Renal pelvis (tissue), 4 donors: ENCODE results near the gene MAPRE3. TPM values are rescaled to one million over a fixed set of nuclear protein-coding genes. Genes with fewer than 3 reads are reported as not detected.

Experiments used
- DNase-seq: peaks from one replicate; pipeline ENCODE4 v3.0.0-alpha.2; 2013
- polyA plus RNA-seq, 3 donors: library from polyadenylated mRNA; unstranded; fragments of 120-200 nt; gene quantifications; one replicate each; pipeline ENCODE4 v1.2.1, GENCODE V29; 2013; ENCODE audit not compliant: insufficient read length in 3 of 3

MAPRE3 gene
- polyA plus RNA-seq, 3 donors = 12.9 to 17.5 (median 14.3) TPM

GRCh38 chr2:26978061-26978596 is 7.7 kb downstream of the MAPRE3 start:
- peak; percentile 5 for DNase-seq

- DNase-seq = no peak
Observed at GRCh38 chr2:26979741-26980140, 9.3 kb downstream of the MAPRE3 start.

DNA sequence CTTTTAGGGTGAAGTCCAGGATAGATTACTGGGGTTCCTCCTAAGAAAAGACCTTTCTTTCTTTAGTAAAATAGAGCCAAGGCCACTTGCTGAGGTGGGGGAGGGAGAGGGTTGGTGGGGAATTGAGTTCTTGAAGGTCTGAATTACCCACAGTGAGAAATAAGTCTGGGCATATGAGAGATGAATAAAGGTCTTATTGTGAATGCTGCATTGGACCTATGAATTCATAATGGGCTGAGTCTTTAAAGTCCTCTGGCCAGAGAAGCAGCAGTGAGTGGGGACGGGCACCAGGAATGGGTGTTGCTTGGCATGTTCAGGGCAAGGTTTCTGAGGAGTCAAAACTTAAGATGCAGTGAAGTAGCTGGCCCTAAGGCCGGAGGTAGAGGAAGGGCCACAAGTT is 10.5 kb downstream of the MAPRE3 start:
- no peak for DNase-seq

DNA sequence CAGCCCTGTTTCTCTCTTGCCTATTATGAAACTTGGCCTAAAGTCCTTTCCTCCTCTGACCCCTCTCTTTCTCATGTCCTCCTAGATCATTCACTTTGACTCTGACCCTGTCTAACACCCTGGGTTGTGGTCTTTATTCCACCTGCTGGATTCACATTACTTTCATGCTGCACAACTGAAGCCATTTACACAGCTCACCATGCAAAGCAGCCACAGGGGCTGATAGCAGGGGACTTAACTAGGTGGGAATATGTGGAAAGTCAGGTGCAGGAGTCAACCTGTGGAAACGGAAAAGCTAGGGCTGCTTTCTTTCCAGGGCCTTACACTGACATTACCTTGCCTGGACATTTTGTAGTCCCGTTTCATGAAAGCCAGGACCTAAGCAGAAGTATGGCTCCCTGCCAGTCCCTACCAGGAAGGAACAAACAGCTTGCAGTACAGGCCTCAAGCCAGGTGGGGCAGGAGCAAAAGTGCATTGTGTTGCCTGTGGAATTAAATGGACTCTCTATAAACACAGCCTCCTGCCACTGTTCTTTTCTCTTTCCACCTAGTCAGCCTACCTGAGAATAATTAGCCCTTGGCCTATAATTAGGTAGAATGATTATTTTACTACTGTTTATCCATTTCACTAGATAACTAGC is 11.8 kb downstream of the MAPRE3 start:
- peak; percentile 17 for DNase-seq

GRCh38 chr2:26983746-26984145 is 13.3 kb downstream of the MAPRE3 start:
- no peak for DNase-seq

- DNase-seq = no peak
Observed at GRCh38 chr2:26985807-26986206, 15.4 kb downstream of the MAPRE3 start.

DNA sequence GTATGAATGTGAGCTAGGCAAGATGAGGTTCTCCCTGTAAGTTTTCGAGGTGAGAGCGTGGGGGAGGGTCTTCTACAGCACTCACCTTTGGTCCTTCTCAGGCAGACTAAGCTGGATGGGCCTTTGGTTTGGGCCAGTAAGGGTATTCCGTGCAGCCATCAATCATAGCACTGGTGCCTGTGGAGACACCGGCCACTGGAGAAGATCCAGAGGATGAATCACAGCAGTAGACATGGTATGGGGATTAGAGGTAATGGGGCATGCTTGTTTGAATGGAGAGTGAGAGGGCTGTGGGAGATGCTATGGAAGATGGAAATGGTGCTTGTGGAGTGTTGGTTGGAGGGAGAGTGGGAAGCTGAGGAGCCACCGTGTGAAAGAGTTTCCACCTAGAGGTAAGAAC is 16.1 kb downstream of the MAPRE3 start:
- DNase-seq = no peak

DNA sequence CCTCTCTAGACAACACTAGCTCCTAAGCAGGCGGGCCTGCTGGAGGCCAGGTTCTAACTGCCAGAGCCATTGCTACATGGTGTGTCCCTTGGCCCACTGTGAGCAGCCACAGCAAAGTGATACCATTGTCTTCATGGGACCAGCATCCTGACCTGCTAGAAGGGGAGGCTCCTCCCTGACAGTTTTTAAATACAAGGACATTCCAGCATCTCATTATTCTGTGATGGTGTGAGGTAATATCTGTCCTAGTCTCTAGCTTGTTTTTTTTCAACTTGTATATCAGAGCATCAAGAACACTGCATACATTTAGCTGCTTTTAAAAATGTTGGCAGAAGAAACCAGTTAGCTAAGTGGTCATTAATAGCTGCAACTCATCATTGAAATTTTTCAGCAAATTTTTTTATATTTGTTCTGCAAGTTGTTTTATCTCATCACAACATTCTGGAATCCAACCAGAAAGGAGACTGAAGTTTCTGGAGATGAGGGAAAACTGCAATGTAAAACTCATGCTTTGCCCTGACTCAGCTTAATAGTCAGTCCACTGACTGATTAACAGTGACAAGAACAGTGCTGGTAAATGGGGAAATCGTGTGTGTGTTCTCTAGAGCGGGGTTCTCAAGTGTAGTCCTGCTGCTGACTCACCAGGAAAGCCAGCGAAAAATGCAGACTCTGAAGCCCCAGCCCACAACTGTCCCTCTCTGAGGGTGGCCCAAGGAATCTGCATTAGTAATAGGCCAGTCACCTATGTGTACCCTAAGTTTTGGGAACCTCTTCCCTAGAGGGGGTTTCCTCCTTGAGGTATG is 17.8 kb downstream of the MAPRE3 start:
- no peak for DNase-seq

DNA sequence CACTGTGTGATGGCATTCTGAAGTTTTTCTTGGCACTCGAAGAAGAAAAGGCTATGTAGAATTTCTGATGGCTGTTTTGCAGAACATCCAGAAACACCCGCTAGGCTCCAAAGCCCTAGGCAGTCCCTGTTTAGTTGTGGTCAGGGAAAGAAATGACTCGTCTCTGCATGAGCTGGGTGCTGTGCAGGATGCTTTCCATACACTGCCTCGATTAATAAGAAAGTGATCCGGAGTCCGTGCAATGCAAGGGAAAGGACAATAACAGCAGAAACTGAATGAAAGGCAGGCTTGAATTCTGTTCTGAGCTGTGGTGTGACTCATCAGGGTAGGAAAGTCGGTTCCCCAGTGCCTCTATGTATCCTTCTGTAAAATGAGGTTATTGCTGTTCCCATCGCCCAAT is 18.7 kb downstream of the MAPRE3 start:
- DNase-seq = no peak

DNA sequence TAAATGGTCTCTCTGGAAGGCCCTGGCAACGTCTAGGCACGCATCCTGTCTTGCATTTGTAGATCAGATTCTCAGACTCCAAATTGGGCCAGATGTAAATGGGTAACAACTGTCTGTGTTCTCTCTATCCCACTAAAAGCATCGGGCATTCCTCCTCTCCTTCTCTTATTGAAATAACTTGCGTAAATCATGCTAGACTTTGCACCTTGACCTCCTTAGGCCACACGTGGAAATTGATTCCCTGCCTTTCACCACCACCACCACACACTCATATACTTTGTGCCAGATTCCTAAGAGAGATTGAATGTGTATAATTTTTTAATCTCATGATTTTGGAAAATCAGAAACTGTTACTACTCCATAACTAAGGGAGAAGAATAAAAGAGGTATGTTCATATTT is 21.3 kb downstream of the MAPRE3 start:
- DNase-seq = no peak

GRCh38 chr2:26993768-26994167 is 23.3 kb downstream of the MAPRE3 start:
- peak; percentile 12 for DNase-seq

GRCh38 chr2:26994983-26995382 is 24.5 kb downstream of the MAPRE3 start:
- no peak for DNase-seq

- no peak for DNase-seq
Observed at GRCh38 chr2:26997394-26997793, 27.0 kb downstream of the MAPRE3 start.

DNA sequence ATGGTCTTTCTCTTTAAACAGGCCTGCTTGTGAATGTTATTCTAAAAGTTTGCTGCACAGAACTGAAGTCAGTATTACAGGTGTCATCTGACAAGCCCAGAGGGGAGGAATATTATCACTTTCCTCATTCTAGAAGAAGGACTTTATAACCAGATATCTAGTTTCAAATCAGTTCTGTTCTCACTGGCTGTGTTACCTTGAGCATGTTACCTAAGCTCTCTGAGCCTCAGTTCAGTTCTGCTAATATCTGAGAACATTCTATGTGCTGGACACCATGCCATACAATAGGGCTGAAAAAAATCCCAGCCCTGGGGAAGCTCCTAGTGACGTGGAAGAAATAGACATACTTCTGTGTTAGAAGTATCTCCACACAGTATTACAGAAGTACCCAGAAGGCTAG is 27.9 kb downstream of the MAPRE3 start:
- DNase-seq = no peak

- DNase-seq = no peak
Observed at GRCh38 chr2:27000228-27000627, 29.8 kb downstream of the MAPRE3 start.

GRCh38 chr2:27000995-27001394 is 30.6 kb downstream of the MAPRE3 start:
- DNase-seq = no peak

DNA sequence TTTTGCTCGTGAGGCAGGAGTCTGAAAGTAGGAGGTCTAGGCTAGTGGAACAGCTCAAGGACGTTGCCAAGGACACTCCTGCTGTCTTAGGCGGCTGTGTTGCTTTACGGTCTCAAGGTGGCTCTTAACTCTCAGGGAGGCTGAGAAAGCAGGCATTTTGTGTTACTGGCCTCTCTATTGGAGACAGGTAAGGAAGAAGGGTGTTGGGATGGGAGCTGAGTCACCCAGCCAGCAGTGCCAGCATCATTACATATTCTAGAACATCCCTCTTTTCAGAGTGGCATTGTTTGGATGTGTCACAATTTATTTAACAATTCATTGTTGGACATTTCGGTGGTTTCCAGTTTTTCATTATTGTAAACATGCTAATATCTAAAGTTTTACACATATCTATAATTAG is 31.5 kb downstream of the MAPRE3 start:
- no peak for DNase-seq

DNA sequence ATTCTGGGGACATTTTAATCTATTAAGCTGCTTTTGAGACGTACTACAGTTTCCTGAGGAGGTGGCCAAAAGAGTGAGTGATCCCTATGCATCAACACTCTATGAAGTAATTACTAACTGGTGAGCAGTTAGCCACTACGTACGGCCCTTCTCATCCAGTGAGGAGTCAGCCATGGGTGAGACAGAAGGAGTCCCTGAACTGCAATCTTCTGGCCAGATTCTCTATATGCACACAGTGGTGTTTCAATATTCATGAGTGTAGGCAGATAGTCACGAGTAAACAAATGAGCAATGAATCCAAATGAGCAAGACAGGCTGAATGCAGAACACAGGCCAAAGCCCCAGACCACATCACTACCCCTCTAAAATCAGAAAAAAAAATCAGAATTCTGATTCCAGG is 32.6 kb downstream of the MAPRE3 start:
- no peak for DNase-seq

- no peak for DNase-seq
Observed at GRCh38 chr2:27003857-27004256, 33.4 kb downstream of the MAPRE3 start.

- DNase-seq = no peak
Observed at GRCh38 chr2:27006602-27007415, 36.4 kb downstream of the MAPRE3 start.

- no peak for DNase-seq
Observed at GRCh38 chr2:27007416-27008374, 37.3 kb downstream of the MAPRE3 start.
